ENCODE results near the gene SLC25A11. TPM values are rescaled to one million over a fixed set of nuclear protein-coding genes. Genes with fewer than 3 reads are reported as not detected.

SLC25A11 gene
- total and polyA plus RNA-seq, 2 donors (not counting 3 experiments of a cell fraction or from before 2014, with no cell fraction given) = 58.2 to 95.2 TPM

- Histone ChIP-seq H3K9ac (replicated peaks; ENCODE audit: extremely low read depth, insufficient read depth, low read length) (peak overlapping the region; percentile 88), H3K79me2 (ENCODE audit: control insufficient read depth, insufficient read depth, low read length) (peaks cover 49% of the 10 kb centered on the region), H3K4me1 (ENCODE audit: control insufficient read depth, extremely low read depth, insufficient read depth, low read length) (peaks cover 23% of the 10 kb centered on the region), H3K27me3 (ENCODE audit: control insufficient read depth in 2 of 2, insufficient read depth in 2 of 2, low read length in 2 of 2) (no peaks in the 10 kb centered on the region), H3K9me1 (replicated peaks; ENCODE audit: control insufficient read depth, extremely low read depth, insufficient read depth, low read length) (no peaks in the 10 kb centered on the region), H3K4me2 (ENCODE audit: insufficient read depth, low read length) (peak overlapping the region; percentile 89), H2AFZ (ENCODE audit: low read depth, low read length) (peak overlapping the region; percentile 40), H3K4me3 (replicated peaks in 1 of 3; ENCODE audit: insufficient read depth in 1 of 3, low read depth in 1 of 3, low read length in 3 of 3) (peak overlapping the region; percentile 45 to 84 (median 77)), H3K9me3 (replicated peaks; ENCODE audit: control insufficient read depth, insufficient read depth, low read length) (no peaks in the 10 kb centered on the region), H3K36me3 (ENCODE audit: control insufficient read depth in 2 of 2, extremely low read depth in 1 of 2, insufficient read depth in 2 of 2, low read length in 2 of 2) (peaks cover 8 to 29% of the 10 kb centered on the region in 2 experiments), H3K27ac (ENCODE audit: insufficient read depth, low read depth, low read length) (peak overlapping the region; percentile 81), H4K20me1 (replicated peaks; ENCODE audit: control insufficient read depth, extremely low read depth, insufficient read depth, low read length) (no peaks in the 10 kb centered on the region)
- dilution Hi-C loops (cut with MboI; ENCODE audit: extremely low pct_ligation_motif_present, low sequenced_read_pairs) (no loop called here), intact Hi-C loops (cut with micrococcal nuclease) (loop anchor here (1.0 kb wide), 1 partner anchor 30 kb away; no protein-coding TSS in a partner anchor)
- DNase-seq (ENCODE audit: low read depth, low spot score) (no peak), FAIRE-seq (peak; percentile 57)
- CTCF ChIA-PET = interaction anchor here (1.2 to 3.3 kb wide), 6 partner anchors 18 to 93 kb away, joined by 3 to 44 read pairs (median 5); partner anchors contain the start of genes INCA1 and KIF1C
- TF ChIP-seq MAX (IDR thresholded peaks at IDR 0.05; ENCODE audit: insufficient read depth, insufficient read length) (no peak), GATA2 (IDR thresholded peaks at IDR 0.05; ENCODE audit: insufficient read depth, insufficient read length, low read depth, low read length) (no peak), CTCF (IDR thresholded peaks at IDR 0.05; ENCODE audit: extremely low read depth in 1 of 2, insufficient read depth in 1 of 2, low read depth in 1 of 2, low read length in 2 of 2) (no peak), POLR2AphosphoS5 (IDR thresholded peaks at IDR 0.05; ENCODE audit: insufficient read depth, low read depth, low read length) (no peak), JUN (IDR thresholded peaks at IDR 0.05; ENCODE audit: borderline replicate concordance, insufficient read depth, insufficient read length, low read depth) (no peak), MYC (IDR thresholded peaks at IDR 0.05; ENCODE audit: low read depth, low read length) (no peak), POLR2A (IDR thresholded peaks at IDR 0.05; ENCODE audit: low read depth, low read length) (no peak), EZH2 (IDR thresholded peaks at IDR 0.05; ENCODE audit: borderline replicate concordance, low read depth, low read length, severe bottlenecking) (no peak), FOS (IDR thresholded peaks at IDR 0.05; ENCODE audit: borderline replicate concordance, insufficient read depth, low read length) (no peak)
- TSS peak; percentile 14 for BruUV-seq (replicated peaks)
- POLR2A ChIA-PET = interaction anchor here (2.3 kb wide), 1 partner anchor 29 kb away, joined by 15 read pairs; the partner anchor contains the start of gene SPAG7
Measured at GRCh38 chr17:4938688-4939545, 929 bp downstream of the SLC25A11 start.
